ENCODE measurements around the gene PYHIN1. TPM values are rescaled to one million over a fixed set of nuclear protein-coding genes. Genes with fewer than 3 reads are reported as not detected.

Gene PYHIN1
- total RNA-seq, 4 donors from 2014 or later, result 1.6 to 32.2 (median 5.3) TPM

DNA sequence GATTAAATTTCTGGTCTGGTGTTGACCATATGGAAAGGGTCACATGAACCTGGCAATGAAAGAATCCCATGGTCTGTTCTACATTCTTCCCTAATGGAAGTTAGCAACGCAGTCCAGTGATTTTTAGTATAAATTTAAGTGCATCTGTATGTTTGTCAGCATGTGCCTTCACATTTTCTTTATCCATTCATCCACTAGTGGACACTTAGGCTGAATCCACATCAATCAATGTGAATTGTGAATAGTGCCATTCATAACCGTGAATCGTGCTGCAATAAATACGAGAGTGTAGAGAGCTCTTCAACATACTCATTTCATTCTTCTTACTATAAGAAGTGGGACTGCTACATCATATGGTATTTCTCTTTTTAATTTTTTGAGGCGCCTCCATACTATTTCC lies 65.6 kb downstream of the PYHIN1 start:
- H3K4me3 ChIP-seq, result no peak overlapping the region
- H3K36me3 ChIP-seq, result no peaks in the 10 kb centered on the region
- DNase-seq, result no peak
- H3K27ac ChIP-seq, result no peak overlapping the region
- no peak for TF ChIP-seq POLR2A (IDR thresholded peaks at IDR 0.05)
- H3K27me3 ChIP-seq, result no peaks in the 10 kb centered on the region
- H3K4me1 ChIP-seq, result peaks cover 0 to 14% (median 0%) of the 10 kb centered on the region in 4 donors
- H3K9me3 ChIP-seq, result no peaks in the 10 kb centered on the region

DNA sequence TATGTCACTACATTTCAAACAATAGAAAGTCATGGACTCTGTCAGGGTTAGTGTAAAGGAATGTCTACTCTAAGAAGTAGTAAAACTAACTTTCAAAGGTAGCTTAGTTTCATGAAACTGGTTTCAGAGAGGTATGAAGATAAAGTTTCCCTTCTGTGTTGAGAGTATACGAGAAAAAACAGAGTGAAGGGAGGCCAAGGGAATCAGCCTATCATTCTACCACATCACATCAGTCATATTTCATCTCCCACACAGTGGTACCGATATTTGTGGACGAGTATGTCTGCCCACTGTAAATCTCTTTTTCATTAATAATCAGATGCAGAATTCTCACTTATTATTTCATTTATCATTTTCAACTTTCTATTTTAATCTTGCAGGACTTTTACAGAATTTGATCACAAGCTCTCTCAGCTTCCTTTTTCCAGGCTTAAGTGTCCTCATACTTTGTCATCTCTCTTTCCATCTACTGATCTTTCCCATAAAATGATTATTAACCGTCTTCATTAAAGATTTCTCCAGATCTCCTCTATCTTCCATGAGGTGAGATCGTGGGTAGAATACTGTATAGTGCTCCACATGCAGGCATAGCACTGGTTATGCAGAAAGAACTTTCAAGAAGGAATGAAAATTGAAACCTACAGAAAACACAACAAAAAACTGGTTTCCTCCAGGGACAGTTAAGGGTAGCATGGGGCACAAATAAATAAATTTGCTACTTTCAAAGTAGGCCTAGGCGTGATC lies 66.9 kb downstream of the PYHIN1 start:
- Histone ChIP-seq H3K4me1 (peaks cover 0 to 14% (median 0%) of the 10 kb centered on the region in 4 donors), H3K4me3 (peak overlapping the region in 2 of 4 donors; percentile 45 to 51), H3K27ac (peak overlapping the region in 2 of 4 donors; percentile 34 to 53), H3K36me3 (no peaks in the 10 kb centered on the region), H3K27me3 (no peaks in the 10 kb centered on the region), H3K9me3 (no peaks in the 10 kb centered on the region)
- DNase-seq, result no peak
- no peak for TF ChIP-seq POLR2A (IDR thresholded peaks at IDR 0.05)
- TF ChIP-seq, protein P1, sequence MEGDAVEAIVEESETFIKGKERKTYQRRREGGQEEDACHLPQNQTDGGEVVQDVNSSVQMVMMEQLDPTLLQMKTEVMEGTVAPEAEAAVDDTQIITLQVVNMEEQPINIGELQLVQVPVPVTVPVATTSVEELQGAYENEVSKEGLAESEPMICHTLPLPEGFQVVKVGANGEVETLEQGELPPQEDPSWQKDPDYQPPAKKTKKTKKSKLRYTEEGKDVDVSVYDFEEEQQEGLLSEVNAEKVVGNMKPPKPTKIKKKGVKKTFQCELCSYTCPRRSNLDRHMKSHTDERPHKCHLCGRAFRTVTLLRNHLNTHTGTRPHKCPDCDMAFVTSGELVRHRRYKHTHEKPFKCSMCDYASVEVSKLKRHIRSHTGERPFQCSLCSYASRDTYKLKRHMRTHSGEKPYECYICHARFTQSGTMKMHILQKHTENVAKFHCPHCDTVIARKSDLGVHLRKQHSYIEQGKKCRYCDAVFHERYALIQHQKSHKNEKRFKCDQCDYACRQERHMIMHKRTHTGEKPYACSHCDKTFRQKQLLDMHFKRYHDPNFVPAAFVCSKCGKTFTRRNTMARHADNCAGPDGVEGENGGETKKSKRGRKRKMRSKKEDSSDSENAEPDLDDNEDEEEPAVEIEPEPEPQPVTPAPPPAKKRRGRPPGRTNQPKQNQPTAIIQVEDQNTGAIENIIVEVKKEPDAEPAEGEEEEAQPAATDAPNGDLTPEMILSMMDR (IDR thresholded peaks at IDR 0.05), result no peak

DNA sequence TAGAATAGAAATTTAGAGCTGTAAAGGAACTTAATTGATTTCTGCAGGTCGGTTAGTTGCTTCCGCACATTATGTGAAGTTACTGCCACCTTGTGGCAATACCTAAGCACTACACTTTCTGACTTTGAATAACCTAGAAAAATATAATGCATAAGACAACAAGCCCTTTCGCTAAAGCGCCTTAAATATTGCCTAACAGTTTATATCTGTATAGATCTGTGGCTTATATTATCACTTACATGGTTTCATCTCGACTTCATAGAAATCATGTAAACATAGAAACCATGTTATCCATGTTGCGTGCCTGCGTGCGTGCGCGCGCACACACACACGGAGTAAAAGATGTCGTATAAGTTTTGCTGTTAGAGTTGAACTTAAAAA lies 67.4 kb downstream of the PYHIN1 start:
- Histone ChIP-seq H3K4me1 (peaks cover 0 to 14% (median 0%) of the 10 kb centered on the region in 4 donors), H3K27me3 (no peaks in the 10 kb centered on the region), H3K9me3 (no peaks in the 10 kb centered on the region), H3K36me3 (no peaks in the 10 kb centered on the region), H3K27ac (peak overlapping the region; percentile 34 to 84 (median 48)), H3K4me3 (peak overlapping the region in 3 of 4 donors; percentile 1 to 51 (median 45))
- peak; percentile 47 to 64 (median 52) for DNase-seq
- TF ChIP-seq POLR2A (IDR thresholded peaks at IDR 0.05), result no peak
- TF ChIP-seq, protein P1 (IDR thresholded peaks at IDR 0.05), result peak; percentile 88 to 98 (median 90)

DNA sequence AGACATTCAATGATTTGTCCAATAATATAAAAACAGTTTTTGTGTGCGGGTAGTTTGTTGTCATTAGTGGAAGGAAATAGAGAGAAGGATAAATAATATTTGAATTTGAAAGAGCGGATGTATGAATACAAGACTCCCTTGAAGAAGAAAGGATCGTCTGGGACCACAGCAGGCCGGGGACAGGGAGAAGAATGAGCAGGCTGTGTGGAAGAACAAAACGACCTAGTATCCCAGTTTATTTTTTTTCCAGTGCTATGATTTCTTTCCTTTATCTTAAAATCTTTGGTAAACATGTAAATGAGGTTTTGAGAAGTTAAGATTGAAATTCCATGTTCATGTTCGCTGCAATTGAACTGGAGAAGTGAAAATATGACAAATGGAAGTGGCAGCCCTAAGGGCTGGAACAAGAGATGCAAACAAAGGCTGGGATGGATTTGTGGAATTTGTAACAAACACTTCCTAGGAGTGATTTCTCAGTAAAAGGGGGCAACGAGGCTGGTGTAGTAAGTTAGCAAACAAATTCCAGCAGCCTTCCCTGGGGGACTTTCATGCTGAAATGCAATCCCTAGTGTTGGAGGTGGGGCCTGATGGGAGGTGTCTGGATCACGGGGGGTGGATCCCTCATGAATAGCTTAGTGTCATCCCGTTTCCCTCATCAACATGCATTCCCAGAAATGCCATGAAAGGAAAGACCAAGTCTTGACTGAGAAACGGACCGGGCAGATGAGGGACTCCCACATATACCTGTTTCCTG lies 68.1 kb downstream of the PYHIN1 start:
- peak in 1 of 2 donors; percentile 50 for TF ChIP-seq POLR2A (IDR thresholded peaks at IDR 0.05)
- TF ChIP-seq, protein P1 (IDR thresholded peaks at IDR 0.05), result no peak
- H3K27me3 ChIP-seq, result no peaks in the 10 kb centered on the region
- peaks cover 0 to 14% (median 0%) of the 10 kb centered on the region in 4 donors for H3K4me1 ChIP-seq
- DNase-seq, result peak in 2 of 3 donors; percentile 48 to 79
- H3K36me3 ChIP-seq, result no peaks in the 10 kb centered on the region
- H3K9me3 ChIP-seq, result no peaks in the 10 kb centered on the region
- H3K4me3 ChIP-seq, result peak overlapping the region in 3 of 4 donors; percentile 8 to 45 (median 39)
- peak overlapping the region; percentile 53 to 84 (median 76) for H3K27ac ChIP-seq

DNA sequence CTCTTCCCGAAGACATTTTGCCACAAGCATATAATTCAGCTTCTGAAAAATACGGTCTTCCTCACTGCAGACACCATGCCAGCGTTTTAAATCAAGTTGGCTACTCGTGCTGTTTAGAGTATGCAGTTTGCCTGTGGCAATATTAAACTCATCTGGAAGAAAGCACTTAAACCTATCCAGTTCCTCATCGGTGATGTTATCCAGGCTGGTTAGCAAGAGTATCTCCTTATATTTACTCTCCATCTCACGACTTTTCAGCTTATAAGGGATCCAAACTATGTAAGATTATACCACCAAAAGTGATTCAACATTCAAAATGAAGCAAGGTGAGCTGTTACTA lies 68.7 kb downstream of the PYHIN1 start:
- H3K9me3 ChIP-seq, result no peaks in the 10 kb centered on the region
- no peaks in the 10 kb centered on the region for H3K36me3 ChIP-seq
- H3K4me1 ChIP-seq, result peaks cover 0 to 14% (median 0%) of the 10 kb centered on the region in 4 donors
- no peak for DNase-seq
- TF ChIP-seq POLR2A (IDR thresholded peaks at IDR 0.05), result no peak
- TF ChIP-seq, protein P1 (IDR thresholded peaks at IDR 0.05), result no peak
- H3K4me3 ChIP-seq, result peak overlapping the region in 3 of 4 donors; percentile 8 to 45 (median 39)
- peak overlapping the region; percentile 53 to 84 (median 76) for H3K27ac ChIP-seq
- no peaks in the 10 kb centered on the region for H3K27me3 ChIP-seq

DNA sequence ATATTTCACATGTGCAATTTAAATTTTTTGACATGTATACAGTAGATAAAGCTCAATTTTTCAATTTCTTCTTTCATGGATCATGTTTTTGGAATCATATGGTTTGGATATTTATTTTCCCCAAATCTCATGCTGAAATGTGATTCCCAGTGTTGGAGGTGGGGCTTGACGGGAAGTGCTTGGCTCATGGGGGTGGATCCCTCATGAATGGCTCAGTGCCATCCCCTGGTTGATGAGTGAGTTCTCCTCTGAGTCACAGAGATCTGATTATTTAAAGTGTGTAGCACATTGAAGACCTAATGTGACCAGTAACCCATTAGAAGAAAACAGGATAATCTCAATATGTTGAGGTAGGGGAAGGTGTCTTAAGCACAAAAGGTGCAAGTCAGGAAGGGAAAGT lies 69.3 kb downstream of the PYHIN1 start:
- DNase-seq, result peak in 2 of 3 donors; percentile 51 to 83
- no peaks in the 10 kb centered on the region for H3K27me3 ChIP-seq
- H3K4me1 ChIP-seq, result peaks cover 0 to 20% (median 2%) of the 10 kb centered on the region in 4 donors
- peak overlapping the region; percentile 53 to 84 (median 76) for H3K27ac ChIP-seq
- no peaks in the 10 kb centered on the region for H3K36me3 ChIP-seq
- H3K9me3 ChIP-seq, result no peaks in the 10 kb centered on the region
- TF ChIP-seq, protein P1 (IDR thresholded peaks at IDR 0.05), result no peak
- TF ChIP-seq POLR2A (IDR thresholded peaks at IDR 0.05), result no peak
- H3K4me3 ChIP-seq, result peak overlapping the region in 3 of 4 donors; percentile 8 to 45 (median 39)

All from Peyer's patch (tissue), 4 donors.